ENCODE results near the gene USP43.

DNA sequence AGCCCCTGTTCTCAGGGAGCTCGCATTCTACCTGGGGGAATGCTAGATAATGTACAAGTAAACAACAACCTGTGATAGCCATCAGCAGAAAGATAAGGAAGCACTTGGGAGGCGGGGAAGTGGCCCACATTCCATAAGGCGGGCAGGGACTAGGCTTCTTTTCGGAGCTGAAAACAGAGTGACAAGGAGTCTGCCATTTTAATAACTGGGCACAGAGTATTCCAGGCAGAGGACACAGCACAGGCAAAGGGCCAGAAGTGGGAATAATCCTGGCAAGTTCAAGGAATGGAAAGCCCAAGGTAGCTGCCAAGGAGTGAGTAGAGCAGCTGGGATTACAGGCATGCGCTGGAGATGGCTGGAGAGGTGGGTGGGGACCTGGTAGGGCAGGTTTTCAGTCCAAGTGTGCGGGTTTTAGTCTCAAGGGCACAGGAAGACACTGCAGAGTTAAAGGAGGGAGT is 24.3 kb downstream of the USP43 start:
- TF ChIP-seq CTCF (IDR thresholded peaks at IDR 0.05) (no peak), POLR2A (IDR thresholded peaks at IDR 0.05) (no peak)
